ENCODE data around the gene REV3L. TPM values are rescaled to one million over a fixed set of nuclear protein-coding genes. Genes with fewer than 3 reads are reported as not detected.

The REV3L gene
- polyA plus RNA-seq, 6 donors from 2014 or later: 3.2 to 18.5 (median 8.8) TPM

DNA sequence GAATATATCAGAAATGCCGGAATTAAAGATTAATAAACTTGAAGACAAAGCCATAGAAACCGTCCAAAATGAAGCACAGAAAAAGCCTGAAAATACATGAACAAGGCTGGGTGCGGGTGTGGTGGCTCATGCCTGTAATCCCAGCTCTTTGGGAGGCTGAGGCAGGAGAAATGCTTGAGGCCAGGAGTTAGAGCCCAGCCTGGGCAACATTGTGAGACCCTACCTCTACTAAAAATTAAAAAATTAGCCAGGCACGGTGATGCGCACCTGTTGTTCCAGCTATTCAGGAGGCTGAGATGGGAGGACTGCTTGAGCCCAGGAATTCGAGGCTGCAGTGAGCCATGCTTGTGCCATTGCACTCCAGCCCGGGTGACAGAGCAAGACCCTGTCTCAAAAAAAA is 32.9 kb downstream of the REV3L start:
- Mint-ChIP-seq H3K4me1 (peaks cover 8 to 25% (median 18%) of the 10 kb centered on the region in 3 donors), H3K36me3 (peaks cover 6 to 12% of the 10 kb centered on the region in 2 donors), H3K27ac (peak overlapping the region in 1 of 6 donors; percentile 50), H3K9me3 (no peaks in the 10 kb centered on the region), H3K27me3 (no peaks in the 10 kb centered on the region), H3K4me3 (no peak overlapping the region)
- DNase-seq: no peak
- ATAC-seq (ENCODE audit: low read depth in 2 of 2): no peak

DNA sequence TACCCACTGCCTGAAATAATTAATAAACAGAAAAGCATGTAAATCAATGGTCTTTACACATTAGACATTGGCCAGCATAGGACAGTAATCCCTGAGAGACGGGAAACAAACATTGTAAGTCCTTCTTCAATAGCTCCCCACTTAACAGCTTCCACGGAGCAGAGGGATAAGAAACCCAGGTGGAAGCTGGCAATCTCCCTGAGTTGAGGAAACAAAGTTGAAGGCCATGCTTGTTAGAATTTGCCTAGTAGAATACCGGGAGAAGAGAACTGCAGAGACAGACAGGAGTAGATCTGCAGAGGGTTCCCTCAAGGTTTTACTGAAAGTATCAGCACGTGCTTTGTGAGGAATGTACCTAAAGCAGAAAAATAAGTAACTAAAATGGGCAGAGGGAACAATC is 33.9 kb downstream of the REV3L start:
- ATAC-seq (ENCODE audit: low read depth in 2 of 2): no peak

DNA sequence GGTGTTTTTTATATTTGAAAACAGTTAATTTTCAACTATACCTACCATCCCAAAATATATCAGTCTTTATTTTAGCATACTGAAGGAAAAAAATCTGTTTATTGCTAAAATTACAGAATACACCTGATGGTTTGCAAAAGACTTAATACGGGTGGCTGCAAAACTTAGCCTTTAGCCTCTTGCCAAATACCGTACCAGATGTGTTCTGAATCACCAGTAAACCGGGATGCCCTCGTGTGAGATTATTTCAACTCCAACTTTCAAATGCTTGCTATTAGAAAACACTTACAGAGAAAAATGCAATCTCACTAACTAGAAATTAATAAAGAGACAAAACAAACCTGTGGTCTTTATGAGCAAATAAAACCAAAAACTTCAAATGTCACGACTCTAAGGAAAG is 36.0 kb downstream of the REV3L start:
- Mint-ChIP-seq H3K36me3 (peaks cover 12 to 16% of the 10 kb centered on the region in 2 donors), H3K4me3 (no peak overlapping the region), H3K27me3 (no peaks in the 10 kb centered on the region), H3K4me1 (peaks cover 24 to 44% (median 30%) of the 10 kb centered on the region in 3 donors), H3K9me3 (no peaks in the 10 kb centered on the region), H3K27ac (no peak overlapping the region)
- no peak for ATAC-seq (ENCODE audit: low read depth in 2 of 2)
- DNase-seq: no peak

More for the DNA sequence above, 33.9 kb downstream of the REV3L start:
- H3K27ac Mint-ChIP-seq: peak overlapping the region in 3 of 6 donors; percentile 3 to 12 (median 11)
- H3K4me1 Mint-ChIP-seq: peaks cover 11 to 34% (median 21%) of the 10 kb centered on the region in 3 donors
- no peaks in the 10 kb centered on the region for H3K27me3 Mint-ChIP-seq
- peaks cover 12% of the 10 kb centered on the region in 2 donors for H3K36me3 Mint-ChIP-seq
- no peak overlapping the region for H3K4me3 Mint-ChIP-seq
- DNase-seq: no peak
- H3K9me3 Mint-ChIP-seq: no peaks in the 10 kb centered on the region

- H3K4me3 Mint-ChIP-seq: no peak overlapping the region
- peaks cover 36 to 55% (median 42%) of the 10 kb centered on the region in 3 donors for H3K4me1 Mint-ChIP-seq
- no peaks in the 10 kb centered on the region for H3K9me3 Mint-ChIP-seq
- DNase-seq: no peak
- H3K27ac Mint-ChIP-seq: peak overlapping the region in 4 of 6 donors; percentile 17 to 78 (median 48)
- H3K36me3 Mint-ChIP-seq: peaks cover 12 to 16% of the 10 kb centered on the region in 2 donors
- H3K27me3 Mint-ChIP-seq: no peaks in the 10 kb centered on the region
- ATAC-seq (ENCODE audit: low read depth in 2 of 2): no peak
Observed at GRCh38 chr6:111445861-111446267, 37.2 kb downstream of the REV3L start.

DNA sequence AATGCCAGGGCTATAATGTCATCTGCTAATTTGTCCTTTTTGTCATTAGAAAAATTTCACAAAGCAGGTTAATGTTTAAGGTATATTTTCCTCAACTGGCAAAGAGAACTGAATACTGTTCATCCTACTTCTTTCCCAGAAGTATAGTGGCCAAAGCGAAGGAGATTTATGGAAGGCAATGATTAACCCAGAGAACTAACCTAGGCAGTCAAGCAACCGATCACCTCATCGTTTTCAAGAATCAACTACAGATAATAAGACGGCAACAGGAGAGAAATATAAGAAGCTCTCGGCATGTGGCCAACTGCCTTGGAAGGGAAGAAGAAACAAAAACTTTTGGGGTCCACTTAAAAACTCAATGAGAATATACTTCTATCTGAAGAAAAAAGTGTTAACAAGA is 38.2 kb downstream of the REV3L start:
- no peak for ATAC-seq (ENCODE audit: low read depth in 2 of 2)
- H3K4me1 Mint-ChIP-seq: peaks cover 37 to 46% (median 37%) of the 10 kb centered on the region in 3 donors
- no peaks in the 10 kb centered on the region for H3K9me3 Mint-ChIP-seq
- peaks cover 10 to 14% of the 10 kb centered on the region in 2 donors for H3K36me3 Mint-ChIP-seq
- DNase-seq: no peak
- H3K27ac Mint-ChIP-seq: peak overlapping the region in 2 of 6 donors; percentile 18 to 28
- H3K4me3 Mint-ChIP-seq: no peak overlapping the region
- H3K27me3 Mint-ChIP-seq: no peaks in the 10 kb centered on the region

DNA sequence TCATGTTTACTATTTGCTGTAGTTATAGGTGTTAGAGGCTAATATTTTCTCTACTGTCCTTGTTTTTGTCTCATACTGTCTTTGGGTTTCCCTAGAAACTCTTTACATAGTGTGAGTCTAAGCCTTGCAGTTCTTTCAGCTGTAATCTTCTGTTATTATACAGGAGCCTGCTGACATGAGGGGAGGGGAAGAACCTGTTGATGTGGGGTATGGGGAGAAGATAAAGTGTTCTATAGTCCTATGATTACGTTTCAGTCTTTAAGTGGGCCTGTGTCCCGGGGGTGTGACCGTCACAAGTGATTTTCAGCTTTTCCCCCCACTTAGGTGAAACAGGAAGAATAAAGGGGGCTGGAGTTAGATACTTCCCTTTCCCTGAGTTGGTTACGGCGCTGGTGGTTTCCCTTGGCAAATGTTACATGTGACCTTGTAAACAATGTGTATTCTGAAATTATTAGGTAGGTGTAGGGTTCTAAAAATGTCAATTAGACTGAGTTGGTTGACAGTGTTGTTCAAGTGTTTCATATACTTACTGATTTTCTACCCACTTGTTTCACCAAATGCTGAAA is 41.3 kb downstream of the REV3L start:
- Mint-ChIP-seq H3K36me3 (peaks cover 0 to 10% of the 10 kb centered on the region in 2 donors), H3K9me3 (no peaks in the 10 kb centered on the region), H3K4me1 (peaks cover 34 to 43% (median 37%) of the 10 kb centered on the region in 3 donors), H3K27ac (peak overlapping the region; percentile 87 to 95 (median 90)), H3K4me3 (peak overlapping the region in 7 of 8 donors; percentile 21 to 79 (median 57)), H3K27me3 (no peaks in the 10 kb centered on the region)
- peak; percentile 71 for DNase-seq
- peak; percentile 95 to 96 for ATAC-seq (ENCODE audit: low read depth in 2 of 2)

GRCh38 chr6:111439171-111439570 is 43.8 kb downstream of the REV3L start:
- peaks cover 0 to 10% of the 10 kb centered on the region in 2 donors for H3K36me3 Mint-ChIP-seq
- no peak for DNase-seq
- no peak for ATAC-seq (ENCODE audit: low read depth in 2 of 2)
- peaks cover 36 to 47% (median 46%) of the 10 kb centered on the region in 3 donors for H3K4me1 Mint-ChIP-seq
- H3K27ac Mint-ChIP-seq: no peak overlapping the region
- H3K27me3 Mint-ChIP-seq: no peaks in the 10 kb centered on the region
- H3K4me3 Mint-ChIP-seq: no peak overlapping the region
- peaks cover 0 to 15% (median 6%) of the 10 kb centered on the region in 7 donors for H3K9me3 Mint-ChIP-seq

- Mint-ChIP-seq H3K27ac (no peak overlapping the region), H3K27me3 (no peaks in the 10 kb centered on the region), H3K36me3 (peaks cover 0 to 6% of the 10 kb centered on the region in 2 donors), H3K9me3 (peaks cover 0 to 15% (median 6%) of the 10 kb centered on the region in 7 donors), H3K4me1 (peaks cover 48 to 57% (median 49%) of the 10 kb centered on the region in 3 donors), H3K4me3 (no peak overlapping the region)
- DNase-seq (no peak), ATAC-seq (ENCODE audit: low read depth in 2 of 2) (no peak)
Observed at GRCh38 chr6:111437573-111437972, 45.4 kb downstream of the REV3L start.

DNA sequence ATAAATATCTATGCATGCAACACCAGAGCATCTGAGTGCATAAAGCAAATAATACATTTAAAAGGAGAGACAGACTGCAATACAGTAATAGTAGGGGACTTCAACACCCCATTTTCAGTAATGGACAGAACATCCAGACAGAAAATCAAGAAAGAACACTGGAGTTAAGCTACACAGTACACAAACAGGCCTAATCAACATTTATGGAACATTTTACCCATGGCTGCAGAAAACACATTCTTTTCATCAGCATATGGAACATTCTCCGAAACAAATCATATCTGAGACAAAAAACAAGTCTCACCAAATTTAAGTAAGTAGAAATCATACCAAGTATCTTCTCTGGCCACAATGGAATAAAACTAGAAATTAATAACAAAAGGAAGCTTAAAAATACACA is 50.5 kb downstream of the REV3L start:
- H3K27ac Mint-ChIP-seq: peak overlapping the region in 3 of 6 donors; percentile 14 to 28 (median 27)
- H3K27me3 Mint-ChIP-seq: no peaks in the 10 kb centered on the region
- peaks cover 18 to 33% of the 10 kb centered on the region in 2 donors for H3K36me3 Mint-ChIP-seq
- no peak for ATAC-seq (ENCODE audit: low read depth in 2 of 2)
- H3K4me3 Mint-ChIP-seq: no peak overlapping the region
- H3K9me3 Mint-ChIP-seq: peaks cover 6 to 30% (median 28%) of the 10 kb centered on the region in 7 donors
- peaks cover 43 to 63% (median 43%) of the 10 kb centered on the region in 3 donors for H3K4me1 Mint-ChIP-seq
- DNase-seq: no peak

DNA sequence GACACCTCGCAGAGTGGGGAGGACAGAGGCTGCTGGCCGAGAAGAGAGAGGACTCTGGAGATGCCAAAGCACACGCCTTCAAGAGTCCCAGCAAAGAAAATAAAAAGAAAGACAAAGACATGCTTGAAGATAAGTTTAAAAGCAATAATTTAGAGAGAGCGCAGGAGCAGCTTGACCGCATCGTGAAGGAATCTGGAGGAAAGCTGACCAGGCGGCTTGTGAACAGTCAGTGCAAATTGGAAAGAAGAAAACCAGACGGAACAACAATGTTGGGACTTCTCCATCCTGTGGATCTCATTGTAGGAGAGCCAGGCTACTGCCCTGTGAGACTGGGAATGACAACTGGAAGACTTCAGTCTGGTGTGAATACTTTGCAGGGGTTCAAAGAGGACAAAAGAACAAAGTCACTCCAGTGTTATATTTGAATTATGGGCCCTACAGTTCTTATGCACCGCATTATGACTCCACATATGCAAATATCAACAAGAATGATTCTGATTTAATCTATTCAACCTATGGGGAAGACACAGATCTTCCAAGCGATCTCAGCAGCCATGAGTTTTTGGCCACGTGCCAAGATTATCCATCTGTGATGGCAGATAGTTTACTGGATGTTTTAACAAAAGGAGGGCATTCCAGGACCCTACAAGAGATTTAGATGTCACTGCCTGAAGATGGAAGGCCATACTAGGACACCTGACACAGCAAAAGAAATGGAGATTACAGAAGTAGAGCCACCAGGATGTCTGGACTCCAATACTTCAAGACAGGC is 52.2 kb downstream of the REV3L start:
- no peak for ATAC-seq (ENCODE audit: low read depth in 2 of 2)
- Mint-ChIP-seq H3K4me3 (peak overlapping the region in 1 of 8 donors; percentile 4), H3K4me1 (peaks cover 38 to 58% (median 42%) of the 10 kb centered on the region in 3 donors), H3K9me3 (peaks cover 6 to 33% (median 26%) of the 10 kb centered on the region in 7 donors), H3K27ac (peak overlapping the region in 3 of 6 donors; percentile 36 to 80 (median 63)), H3K27me3 (no peaks in the 10 kb centered on the region), H3K36me3 (peaks cover 18 to 38% of the 10 kb centered on the region in 2 donors)
- no peak for DNase-seq

DNA sequence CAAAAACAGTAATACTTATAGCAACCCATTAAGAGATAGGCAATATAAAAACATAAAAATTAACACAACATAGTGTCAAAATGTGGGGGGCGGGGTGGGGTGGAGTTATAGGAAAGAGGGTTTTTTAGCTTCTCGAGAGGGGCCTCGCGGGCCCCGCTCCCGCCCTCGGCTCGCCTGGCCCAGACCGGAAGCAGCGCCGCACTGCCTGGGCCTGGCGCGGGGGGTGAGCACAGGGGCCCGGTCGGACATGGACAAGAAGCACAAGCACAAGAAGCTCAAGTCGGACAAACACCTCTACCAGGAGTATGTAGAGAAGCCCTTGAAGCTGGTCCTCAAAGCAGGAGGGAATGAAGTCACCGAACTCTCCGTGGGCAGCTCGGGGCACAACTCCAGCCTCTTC is 53.4 kb downstream of the REV3L start:
- no peaks in the 10 kb centered on the region for H3K27me3 Mint-ChIP-seq

DNA sequence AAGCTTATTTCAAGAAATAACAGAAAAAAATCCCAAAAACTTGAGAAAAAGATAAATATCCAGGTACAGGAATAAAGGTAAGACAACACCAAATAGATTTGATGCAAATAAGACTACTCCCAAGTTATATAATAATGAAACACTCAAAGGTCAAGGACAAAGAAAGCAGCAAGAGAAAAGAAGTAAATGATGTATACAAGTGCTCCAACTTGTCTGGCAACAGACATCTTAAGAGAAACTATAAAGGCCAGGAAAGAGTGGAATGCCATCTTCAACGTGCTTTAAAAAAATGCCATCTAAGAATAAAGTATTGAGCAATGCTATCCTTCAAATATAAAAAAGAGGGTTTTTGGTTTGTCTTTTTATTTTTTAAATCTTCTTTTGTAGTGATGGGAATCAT is 54.2 kb downstream of the REV3L start:
- H3K4me3 Mint-ChIP-seq: no peak overlapping the region
- ATAC-seq (ENCODE audit: low read depth in 2 of 2): no peak
- peak overlapping the region in 3 of 6 donors; percentile 11 to 59 (median 25) for H3K27ac Mint-ChIP-seq
- no peak for DNase-seq
- peaks cover 31 to 53% (median 33%) of the 10 kb centered on the region in 3 donors for H3K4me1 Mint-ChIP-seq
- H3K36me3 Mint-ChIP-seq: peaks cover 15 to 44% of the 10 kb centered on the region in 2 donors
- peaks cover 6 to 27% (median 16%) of the 10 kb centered on the region in 7 donors for H3K9me3 Mint-ChIP-seq
- no peaks in the 10 kb centered on the region for H3K27me3 Mint-ChIP-seq

More for the DNA sequence above, 53.4 kb downstream of the REV3L start:
- Mint-ChIP-seq H3K9me3 (peaks cover 6 to 27% (median 16%) of the 10 kb centered on the region in 7 donors), H3K4me1 (peaks cover 32 to 51% (median 34%) of the 10 kb centered on the region in 3 donors), H3K27ac (peak overlapping the region in 3 of 6 donors; percentile 36 to 83 (median 49)), H3K4me3 (no peak overlapping the region), H3K36me3 (peaks cover 15 to 44% of the 10 kb centered on the region in 2 donors)
- DNase-seq (no peak), ATAC-seq (ENCODE audit: low read depth in 2 of 2) (no peak)

DNA sequence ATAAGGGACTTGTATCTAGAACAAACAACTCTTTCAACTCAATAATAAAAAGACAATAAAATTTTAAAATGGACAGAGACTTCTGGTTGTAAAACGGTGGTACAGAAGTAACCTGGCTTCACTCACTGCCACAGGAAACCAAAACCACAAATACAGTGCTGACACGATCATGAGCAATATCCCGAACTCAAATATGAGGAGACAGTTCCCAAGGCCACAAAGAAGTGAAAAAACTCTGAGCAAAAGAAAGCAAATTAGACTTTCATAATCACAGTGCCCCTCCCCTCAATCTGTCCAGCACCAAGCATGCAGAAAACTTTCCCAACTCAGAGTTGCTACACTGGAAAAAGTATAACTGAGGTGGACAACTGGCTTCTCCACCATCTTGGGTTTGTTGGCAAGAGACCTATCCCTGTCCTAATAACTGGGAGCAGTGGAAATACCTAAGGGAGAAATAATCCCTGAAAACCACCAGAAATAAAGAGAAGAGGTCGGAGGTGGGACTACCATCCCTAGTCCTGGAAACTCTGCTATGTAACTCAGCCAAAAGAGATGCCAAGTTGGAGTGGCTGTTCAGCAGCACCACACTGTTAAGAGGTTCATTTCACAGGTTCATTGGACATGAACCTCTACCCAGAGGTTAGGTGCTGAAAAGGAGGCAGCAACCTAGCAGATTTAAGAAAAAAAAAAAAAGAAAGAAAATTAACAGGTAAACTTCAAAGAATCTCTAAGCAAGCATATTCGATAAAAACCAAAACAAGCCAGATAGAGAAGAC is 55.5 kb downstream of the REV3L start:
- no peaks in the 10 kb centered on the region for H3K27me3 Mint-ChIP-seq
- DNase-seq (no peak), ATAC-seq (ENCODE audit: low read depth in 2 of 2) (peak; percentile 45 to 58)
- H3K27ac Mint-ChIP-seq: peak overlapping the region in 5 of 6 donors; percentile 33 to 75 (median 67)
- peak overlapping the region in 5 of 8 donors; percentile 13 to 77 (median 30) for H3K4me3 Mint-ChIP-seq
- H3K9me3 Mint-ChIP-seq: peaks cover 6 to 27% (median 16%) of the 10 kb centered on the region in 7 donors
- H3K36me3 Mint-ChIP-seq: peaks cover 15 to 44% of the 10 kb centered on the region in 2 donors
- peaks cover 28 to 49% (median 32%) of the 10 kb centered on the region in 3 donors for H3K4me1 Mint-ChIP-seq

All from naive B cell (primary cell).